C4-2B (cell line): ENCODE measurements around the gene ASNSD1.

Source experiments
- H3K27ac ChIP-seq: fragments of 450-650 bp; 2 replicates; pipeline ENCODE4 v1.5.1; 2017
- CTCF ChIP-seq: fragments of 450-650 bp; conservative IDR thresholded peaks from 2 replicates; pipeline ENCODE4 v1.5.1; 2017; ENCODE audit warnings: mild to moderate bottlenecking
- ZFX ChIP-seq: fragments of 450-650 bp; IDR thresholded peaks from 2 replicates; pipeline ENCODE4 v1.6.1; 2017

The ASNSD1 gene

DNA sequence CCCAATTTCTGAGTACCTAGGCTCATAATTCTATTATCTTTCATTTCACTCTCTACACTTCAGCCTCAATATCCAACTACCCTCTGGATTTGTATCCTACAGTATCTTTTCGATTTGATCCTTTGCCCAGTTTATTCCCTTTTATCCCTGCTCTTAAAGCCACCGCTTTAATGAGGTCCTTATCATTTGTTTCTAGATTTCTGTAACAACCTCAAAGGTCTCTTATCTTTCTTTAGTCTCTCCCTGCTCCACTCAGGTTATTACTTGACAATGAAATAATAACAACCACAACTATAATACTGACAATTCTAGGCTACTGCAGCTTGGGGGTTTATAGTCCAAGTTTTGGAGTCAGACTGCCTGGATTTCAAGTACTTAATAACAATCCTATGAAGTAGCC lies 25.9 kb upstream of the ASNSD1 start:
- no peak overlapping the region for H3K27ac ChIP-seq
- TF ChIP-seq CTCF, result no peak
- no peak for TF ChIP-seq ZFX

DNA sequence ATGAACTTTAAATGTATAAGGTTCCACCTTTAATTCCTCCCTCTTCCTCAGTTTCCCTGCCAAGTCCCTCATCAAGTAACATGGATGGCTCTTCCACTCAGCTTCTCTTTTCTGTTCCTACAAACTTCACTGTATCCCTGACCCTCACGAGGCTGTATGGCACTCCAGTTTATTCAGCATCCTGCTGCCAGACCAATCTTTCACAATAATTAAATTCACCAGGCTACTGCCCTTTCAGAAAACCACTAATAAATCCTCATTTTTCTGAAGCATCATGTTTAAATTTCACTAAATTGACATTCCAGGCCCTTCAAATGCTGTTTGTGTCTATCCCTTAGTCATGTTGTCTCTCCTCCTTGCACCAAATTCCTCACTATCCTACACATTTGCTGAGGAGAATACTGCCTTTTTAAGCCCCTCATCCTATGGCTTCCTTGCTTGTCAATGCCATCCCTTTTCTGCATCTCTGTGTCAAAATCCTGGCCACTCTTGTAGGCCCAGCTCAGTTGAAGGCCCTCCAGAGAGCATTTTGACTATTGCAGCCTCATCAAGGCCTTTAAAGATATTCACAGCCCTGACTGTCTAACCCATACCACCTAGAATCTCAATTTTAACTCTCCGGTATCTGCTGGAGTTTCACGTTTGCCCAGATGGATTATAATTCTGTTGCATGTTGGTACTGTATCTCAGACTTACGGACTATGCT lies 22.8 kb upstream of the ASNSD1 start:
- TF ChIP-seq CTCF, result no peak
- TF ChIP-seq ZFX, result no peak
- H3K27ac ChIP-seq, result no peak overlapping the region; the same call in 1 of the 2 replicates

GRCh38 chr2:189639007-189639609 lies 22.2 kb upstream of the ASNSD1 start:
- peak overlapping the region; percentile 22; the same call in 1 of the 2 replicates for H3K27ac ChIP-seq

DNA sequence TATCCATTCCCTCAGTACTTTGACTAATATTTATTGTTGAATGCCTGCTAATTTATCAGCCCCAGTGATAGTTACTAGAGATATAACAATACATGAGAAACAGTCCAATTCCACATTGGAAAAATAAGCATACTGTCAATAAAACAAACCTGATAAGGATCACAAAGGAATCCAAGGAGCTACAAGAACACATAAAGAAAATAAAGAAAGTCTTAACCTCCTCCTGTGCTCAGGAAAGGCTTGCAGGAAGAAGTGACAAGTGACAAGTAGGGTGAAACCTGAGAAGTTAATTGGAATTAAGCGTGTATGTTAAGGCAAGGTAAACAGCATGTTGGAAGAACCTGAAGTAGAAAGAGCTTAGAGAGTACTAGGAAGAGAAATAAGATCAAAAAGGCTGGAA lies 20.3 kb upstream of the ASNSD1 start:
- peak overlapping the region; percentile 60; the same call in 1 of the 2 replicates for H3K27ac ChIP-seq
- TF ChIP-seq CTCF (no peak), ZFX (no peak)

More at GRCh38 chr2:189639007-189639609, 22.2 kb upstream of the ASNSD1 start:
- no peak for TF ChIP-seq ZFX
- TF ChIP-seq CTCF, result no peak

DNA sequence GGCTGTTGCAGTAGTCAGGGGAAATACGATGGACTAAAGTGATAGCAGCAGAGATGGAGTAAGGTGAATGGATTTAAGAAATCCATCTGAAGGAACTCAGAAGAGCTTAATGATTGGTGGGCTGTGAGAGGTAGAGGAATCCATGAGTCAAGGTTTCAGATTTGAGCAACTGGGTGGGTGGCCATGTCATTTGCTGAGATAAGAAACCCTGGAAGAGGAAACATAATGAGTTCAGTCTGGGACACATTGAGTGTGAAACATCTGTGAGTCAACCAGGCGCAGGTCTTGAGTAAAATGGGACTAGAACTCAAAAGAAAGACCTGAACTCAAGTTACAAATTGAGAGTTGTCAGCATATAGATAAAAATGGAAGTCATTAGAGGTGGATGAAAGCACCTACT lies 19.7 kb upstream of the ASNSD1 start:
- no peak for TF ChIP-seq CTCF
- no peak for TF ChIP-seq ZFX
- H3K27ac ChIP-seq, result peak overlapping the region; percentile 60; the same call in 1 of the 2 replicates

DNA sequence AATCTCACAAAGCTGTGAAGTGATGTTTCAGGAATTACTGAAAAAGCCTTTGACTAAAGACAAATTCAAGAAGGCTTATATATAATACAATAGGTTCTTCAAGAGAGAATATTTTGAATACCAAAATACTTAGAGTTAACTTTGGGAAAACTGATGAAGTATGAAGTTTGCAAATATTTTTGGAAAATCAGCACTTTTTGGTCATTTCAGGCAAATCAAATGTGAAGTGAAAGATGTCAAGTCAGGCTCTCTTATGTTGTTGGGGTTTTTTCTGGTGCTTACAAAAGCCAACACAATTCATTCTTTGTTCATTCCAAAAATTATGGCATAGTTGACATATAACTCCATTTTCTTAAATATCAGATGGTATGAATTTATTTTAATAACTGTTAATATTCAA lies 14.7 kb upstream of the ASNSD1 start:
- TF ChIP-seq CTCF (no peak), ZFX (no peak)
- H3K27ac ChIP-seq, result no peak overlapping the region

GRCh38 chr2:189648846-189649509 lies 12.3 kb upstream of the ASNSD1 start:
- TF ChIP-seq CTCF, result no peak
- no peak for TF ChIP-seq ZFX
- H3K27ac ChIP-seq, result no peak overlapping the region
